Choroid plexus epithelial cell (primary cell): Measurements from ENCODE around the gene FARP1.

ENCODE experiments used
- DNase-seq: peaks from one replicate; pipeline ENCODE4 v3.0.0-alpha.2; 2010; ENCODE audit warnings: low read depth
- H3K4me3 ChIP-seq: 2 replicates; pipeline ENCODE4 v1.5.1; 2011; ENCODE audit warnings: low read depth, mild to moderate bottlenecking, control low read depth, low read length, moderate library complexity
- TF ChIP-seq, protein P1 (sequence below): conservative IDR thresholded peaks from 2 replicates; pipeline ENCODE4 v1.5.1; 2011; ENCODE audit warnings: low read depth, mild to moderate bottlenecking, control low read depth, inconsistent platforms, low read length, moderate library complexity

The FARP1 gene

GRCh38 chr13:98484289-98485219 is 341.7 kb downstream of the FARP1 start:
- H3K4me3 ChIP-seq = peak overlapping the region; percentile 34
- TF ChIP-seq, protein P1, sequence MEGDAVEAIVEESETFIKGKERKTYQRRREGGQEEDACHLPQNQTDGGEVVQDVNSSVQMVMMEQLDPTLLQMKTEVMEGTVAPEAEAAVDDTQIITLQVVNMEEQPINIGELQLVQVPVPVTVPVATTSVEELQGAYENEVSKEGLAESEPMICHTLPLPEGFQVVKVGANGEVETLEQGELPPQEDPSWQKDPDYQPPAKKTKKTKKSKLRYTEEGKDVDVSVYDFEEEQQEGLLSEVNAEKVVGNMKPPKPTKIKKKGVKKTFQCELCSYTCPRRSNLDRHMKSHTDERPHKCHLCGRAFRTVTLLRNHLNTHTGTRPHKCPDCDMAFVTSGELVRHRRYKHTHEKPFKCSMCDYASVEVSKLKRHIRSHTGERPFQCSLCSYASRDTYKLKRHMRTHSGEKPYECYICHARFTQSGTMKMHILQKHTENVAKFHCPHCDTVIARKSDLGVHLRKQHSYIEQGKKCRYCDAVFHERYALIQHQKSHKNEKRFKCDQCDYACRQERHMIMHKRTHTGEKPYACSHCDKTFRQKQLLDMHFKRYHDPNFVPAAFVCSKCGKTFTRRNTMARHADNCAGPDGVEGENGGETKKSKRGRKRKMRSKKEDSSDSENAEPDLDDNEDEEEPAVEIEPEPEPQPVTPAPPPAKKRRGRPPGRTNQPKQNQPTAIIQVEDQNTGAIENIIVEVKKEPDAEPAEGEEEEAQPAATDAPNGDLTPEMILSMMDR = peak; percentile 12
- DNase-seq = peak; percentile 95

- no peak for DNase-seq
- H3K4me3 ChIP-seq = no peak overlapping the region
- TF ChIP-seq, protein P1 = no peak
Measured at GRCh38 chr13:98485561-98485960, 342.7 kb downstream of the FARP1 start.

DNA sequence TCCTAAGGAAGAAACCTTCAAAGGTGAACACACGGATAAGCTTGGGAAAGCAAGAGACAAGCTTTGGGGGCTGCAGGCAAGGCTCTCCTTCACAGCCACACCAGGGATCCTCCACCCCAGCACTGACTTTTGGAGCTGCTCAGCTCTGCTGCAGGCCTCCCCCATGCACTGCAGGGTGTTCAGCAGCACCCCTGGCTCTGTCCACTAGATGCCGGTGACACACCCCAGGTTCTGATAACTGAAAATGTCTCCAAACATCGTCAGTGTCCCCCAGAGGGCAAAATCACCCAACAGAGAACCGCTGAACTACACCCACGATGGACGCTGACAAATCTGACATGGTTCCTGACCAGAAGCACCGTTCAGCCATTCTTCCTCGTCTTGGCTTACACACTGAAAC is 343.5 kb downstream of the FARP1 start:
- H3K4me3 ChIP-seq = no peak overlapping the region
- no peak for DNase-seq
- TF ChIP-seq, protein P1 = no peak

- TF ChIP-seq, protein P1 = no peak
- H3K4me3 ChIP-seq = no peak overlapping the region
- no peak for DNase-seq
Measured at GRCh38 chr13:98487016-98487415, 344.1 kb downstream of the FARP1 start.

DNA sequence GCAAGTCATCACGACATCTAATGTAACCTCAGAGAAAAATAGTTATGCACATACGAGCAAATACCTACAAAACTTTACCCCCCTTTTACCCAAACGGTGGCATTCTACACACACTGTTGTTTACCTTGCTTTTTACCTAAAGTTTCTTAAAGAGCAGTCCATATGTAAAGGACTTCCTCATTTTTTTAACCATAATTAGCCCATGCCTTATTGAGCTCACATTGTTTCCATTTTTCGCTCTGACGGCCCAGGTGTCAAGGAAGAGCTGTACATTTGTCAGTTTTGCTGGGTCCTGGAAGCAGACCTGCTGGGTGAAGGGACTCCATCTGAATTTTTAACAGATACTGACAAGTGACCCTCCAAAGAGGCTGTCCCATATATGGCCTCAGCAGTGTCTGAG is 344.6 kb downstream of the FARP1 start:
- TF ChIP-seq, protein P1 = no peak
- no peak for DNase-seq
- no peak overlapping the region for H3K4me3 ChIP-seq

- no peak overlapping the region for H3K4me3 ChIP-seq
- DNase-seq = no peak
- TF ChIP-seq, protein P1 = no peak
Measured at GRCh38 chr13:98488736-98489135, 345.8 kb downstream of the FARP1 start.
